Upper lobe of right lung (tissue), 1 donor: ENCODE data around the gene VSIG10. TPM values are rescaled to one million over a fixed set of nuclear protein-coding genes. Genes with fewer than 3 reads are reported as not detected.
A peak's percentile ranks its signal among the peaks of the same experiment; 100 is the strongest.

ENCODE experiments used
- ATAC-seq: fragments of 200-7000 bp; cut with Tn5 transposase; one replicate; pipeline ENCODE4 v1.9.1; 2020; ENCODE audit warnings: mild to moderate bottlenecking, moderate library complexity
- DNase-seq: peaks from one replicate; pipeline ENCODE4 v3.0.0-alpha.2; 2020
- H3K27ac ChIP-seq: fragments of 200-600 bp; one replicate; pipeline ENCODE4 v1.8.0; 2022
- H3K27me3 ChIP-seq: fragments of 200-600 bp; one replicate; pipeline ENCODE4 v1.8.0; 2022; ENCODE audit warnings: mild to moderate bottlenecking
- H3K36me3 ChIP-seq: fragments of 200-600 bp; one replicate; pipeline ENCODE4 v1.8.0; 2022
- H3K4me1 ChIP-seq: fragments of 200-600 bp; one replicate; pipeline ENCODE4 v1.8.0; 2022
- H3K4me3 ChIP-seq: fragments of 200-600 bp; one replicate; pipeline ENCODE4 v1.8.0; 2022; ENCODE audit warnings: mild to moderate bottlenecking
- H3K9me3 ChIP-seq: fragments of 200-600 bp; one replicate; pipeline ENCODE4 v1.8.0; 2022
- intact Hi-C: fragments of 100-400 bp; cut with DNase I; formaldehyde crosslinking; loops from one replicate; pipeline ENCODE4 v1.11.0; 2022
- total RNA-seq: library from RNA; stranded (reverse); fragmentation: NEBNext Ultra II Directional; extraction: Animal tissue kit (Norgen Biotek cat#: 25700); gene quantifications from one replicate; pipeline ENCODE4 v1.2.1, GENCODE V29; 2021
- TF ChIP-seq, protein P1 (sequence below): fragments of 200-600 bp; IDR thresholded peaks from one replicate; pipeline ENCODE4 v1.8.0; 2022; ENCODE audit warnings: antibody characterized with exemption
- donor health status: DM: no; HTN: yes; CAD: no; lungs with severe emphysema.

The VSIG10 gene
- total RNA-seq, 1 donor from 2014 or later, result 52.4 TPM

DNA sequence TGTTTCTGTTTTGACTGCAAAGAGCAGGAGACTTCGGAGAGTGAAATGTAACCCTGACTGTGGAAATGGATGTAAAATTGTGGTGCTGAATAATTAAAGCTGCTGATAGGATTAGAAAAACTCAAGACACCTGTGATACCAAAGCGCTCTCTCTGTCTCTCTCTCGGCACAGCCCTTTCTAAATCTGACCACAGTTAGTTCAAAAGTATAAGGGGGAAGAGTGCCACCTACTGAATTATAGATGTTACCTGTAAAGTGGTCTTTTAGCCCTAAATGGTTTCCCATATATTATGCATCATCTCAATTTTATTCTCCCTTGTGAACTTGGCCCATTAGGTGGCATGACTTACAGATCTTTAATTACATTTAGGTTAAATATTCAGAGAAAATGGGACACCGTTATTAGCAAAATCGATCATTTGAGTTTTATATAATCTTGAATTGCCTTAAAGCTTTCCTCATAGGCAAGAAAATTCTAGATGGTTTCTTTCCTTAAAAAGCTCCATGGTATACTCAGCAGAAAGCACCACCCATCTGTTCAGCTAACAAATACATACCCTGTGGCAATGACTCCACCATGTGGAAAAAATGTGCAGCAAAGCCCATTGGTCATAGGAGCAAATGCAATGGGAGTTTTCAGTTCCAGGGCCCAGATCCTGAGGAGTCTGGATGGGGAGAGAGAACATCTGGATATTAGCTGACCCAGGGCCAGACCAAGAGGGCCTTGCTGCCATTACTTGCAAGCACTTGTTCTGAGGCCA, 69.2 kb downstream of the VSIG10 start:
- DNase-seq (no peak), ATAC-seq (peak; percentile 60)
- Histone ChIP-seq H3K27ac (no peak overlapping the region), H3K4me1 (peaks cover 8% of the 10 kb centered on the region), H3K9me3 (no peaks in the 10 kb centered on the region), H3K36me3 (peaks cover 100% of the 10 kb centered on the region), H3K4me3 (no peak overlapping the region), H3K27me3 (no peaks in the 10 kb centered on the region)
- intact Hi-C loops, result no loop called here
- TF ChIP-seq, protein P1, sequence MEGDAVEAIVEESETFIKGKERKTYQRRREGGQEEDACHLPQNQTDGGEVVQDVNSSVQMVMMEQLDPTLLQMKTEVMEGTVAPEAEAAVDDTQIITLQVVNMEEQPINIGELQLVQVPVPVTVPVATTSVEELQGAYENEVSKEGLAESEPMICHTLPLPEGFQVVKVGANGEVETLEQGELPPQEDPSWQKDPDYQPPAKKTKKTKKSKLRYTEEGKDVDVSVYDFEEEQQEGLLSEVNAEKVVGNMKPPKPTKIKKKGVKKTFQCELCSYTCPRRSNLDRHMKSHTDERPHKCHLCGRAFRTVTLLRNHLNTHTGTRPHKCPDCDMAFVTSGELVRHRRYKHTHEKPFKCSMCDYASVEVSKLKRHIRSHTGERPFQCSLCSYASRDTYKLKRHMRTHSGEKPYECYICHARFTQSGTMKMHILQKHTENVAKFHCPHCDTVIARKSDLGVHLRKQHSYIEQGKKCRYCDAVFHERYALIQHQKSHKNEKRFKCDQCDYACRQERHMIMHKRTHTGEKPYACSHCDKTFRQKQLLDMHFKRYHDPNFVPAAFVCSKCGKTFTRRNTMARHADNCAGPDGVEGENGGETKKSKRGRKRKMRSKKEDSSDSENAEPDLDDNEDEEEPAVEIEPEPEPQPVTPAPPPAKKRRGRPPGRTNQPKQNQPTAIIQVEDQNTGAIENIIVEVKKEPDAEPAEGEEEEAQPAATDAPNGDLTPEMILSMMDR, result peak; percentile 26

DNA sequence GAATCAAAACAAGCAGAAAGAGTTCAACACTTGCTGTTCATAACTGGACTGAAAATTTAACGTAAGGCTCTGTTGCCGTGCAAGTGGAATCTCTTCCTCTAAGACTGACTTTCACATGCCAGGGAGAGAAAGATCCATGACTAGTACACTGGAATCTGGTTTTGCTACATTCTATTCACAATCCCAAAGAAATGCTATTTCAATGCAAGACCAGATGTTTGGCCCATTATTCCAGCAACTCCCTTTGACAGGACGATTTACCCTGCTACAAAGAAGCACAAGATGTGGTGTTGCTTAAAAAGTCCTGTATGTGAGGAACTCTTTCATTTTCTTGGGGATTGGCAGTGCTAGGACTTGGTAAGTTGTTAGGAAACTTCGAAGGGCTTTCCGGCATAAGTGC, 69.9 kb downstream of the VSIG10 start:
- H3K4me3 ChIP-seq, result no peak overlapping the region
- H3K27ac ChIP-seq, result no peak overlapping the region
- TF ChIP-seq, protein P1, result no peak
- ATAC-seq (no peak), DNase-seq (no peak)
- H3K9me3 ChIP-seq, result no peaks in the 10 kb centered on the region
- H3K36me3 ChIP-seq, result peaks cover 98% of the 10 kb centered on the region
- H3K27me3 ChIP-seq, result no peaks in the 10 kb centered on the region
- intact Hi-C loops, result no loop called here
- H3K4me1 ChIP-seq, result peaks cover 8% of the 10 kb centered on the region

DNA sequence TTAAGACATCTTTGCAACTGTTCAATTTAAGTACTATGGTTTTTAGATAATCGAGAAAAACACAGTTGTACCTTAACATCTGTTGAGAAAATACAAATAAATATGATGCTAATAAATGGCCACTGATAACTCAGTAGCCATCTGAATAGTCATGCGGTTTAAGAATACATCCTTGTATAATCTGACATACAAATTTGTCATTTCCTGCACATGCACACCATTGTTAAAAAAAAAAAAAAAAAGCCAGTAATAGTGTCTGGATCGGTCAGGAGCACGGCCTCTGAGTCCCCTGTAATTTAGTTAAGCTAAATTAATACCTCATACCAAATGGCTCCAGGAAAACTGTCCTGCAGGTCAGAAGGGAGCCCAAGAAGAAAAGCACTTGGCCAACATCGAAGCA, 70.5 kb downstream of the VSIG10 start:
- Histone ChIP-seq H3K36me3 (peaks cover 97% of the 10 kb centered on the region), H3K4me3 (no peak overlapping the region), H3K9me3 (no peaks in the 10 kb centered on the region), H3K27ac (no peak overlapping the region), H3K4me1 (peaks cover 8% of the 10 kb centered on the region), H3K27me3 (no peaks in the 10 kb centered on the region)
- DNase-seq (no peak), ATAC-seq (no peak)
- TF ChIP-seq, protein P1, result no peak
- intact Hi-C loops, result no loop called here

DNA sequence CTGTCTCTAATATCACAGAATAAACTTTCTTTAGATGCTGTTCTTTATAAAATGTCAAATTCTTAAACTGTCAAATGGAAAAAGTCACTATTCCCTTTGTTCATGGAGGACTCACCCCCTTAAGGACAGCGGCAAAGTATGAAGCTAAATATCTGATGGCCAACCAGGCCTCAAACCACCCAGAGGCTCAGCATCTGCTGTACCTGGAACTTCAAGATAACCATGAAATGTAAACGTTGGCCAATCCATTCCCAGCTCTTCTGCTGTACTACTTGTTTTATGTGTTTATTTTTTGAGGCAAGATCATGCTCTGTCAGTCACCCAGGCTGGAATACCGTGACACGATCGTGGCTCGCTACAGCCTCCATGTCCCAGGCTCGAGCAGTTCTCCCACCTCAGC, 71.6 kb downstream of the VSIG10 start:
- Histone ChIP-seq H3K27me3 (no peaks in the 10 kb centered on the region), H3K9me3 (no peaks in the 10 kb centered on the region), H3K27ac (no peak overlapping the region), H3K4me3 (no peak overlapping the region), H3K36me3 (peaks cover 96% of the 10 kb centered on the region), H3K4me1 (peaks cover 8% of the 10 kb centered on the region)
- intact Hi-C loops, result no loop called here
- DNase-seq, result no peak
- ATAC-seq, result no peak
- TF ChIP-seq, protein P1, result no peak

DNA sequence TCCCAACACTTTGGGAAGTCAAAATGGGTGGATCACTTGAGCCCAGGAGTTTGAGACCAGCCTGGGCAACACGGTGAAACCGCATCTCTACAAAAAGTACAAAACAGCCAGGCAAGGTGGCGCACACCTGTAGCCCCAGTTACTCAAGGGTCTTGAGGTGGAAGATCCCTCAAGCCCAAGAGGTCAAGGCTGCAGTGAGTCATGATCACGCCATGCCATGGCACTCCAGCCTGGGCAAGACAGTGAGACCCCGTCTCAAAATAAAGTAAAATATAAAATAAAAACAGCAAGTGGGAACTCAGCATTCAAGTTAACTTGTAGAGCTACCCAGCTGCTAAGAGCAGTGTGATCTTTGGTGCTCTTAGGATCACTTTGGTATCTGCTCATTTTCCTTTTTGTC, 74.6 kb downstream of the VSIG10 start:
- intact Hi-C loops, result no loop called here
- TF ChIP-seq, protein P1, result no peak
- no peak overlapping the region for H3K4me3 ChIP-seq
- peaks cover 92% of the 10 kb centered on the region for H3K36me3 ChIP-seq
- no peaks in the 10 kb centered on the region for H3K4me1 ChIP-seq
- DNase-seq (no peak), ATAC-seq (no peak)
- no peaks in the 10 kb centered on the region for H3K9me3 ChIP-seq
- no peak overlapping the region for H3K27ac ChIP-seq
- H3K27me3 ChIP-seq, result no peaks in the 10 kb centered on the region

DNA sequence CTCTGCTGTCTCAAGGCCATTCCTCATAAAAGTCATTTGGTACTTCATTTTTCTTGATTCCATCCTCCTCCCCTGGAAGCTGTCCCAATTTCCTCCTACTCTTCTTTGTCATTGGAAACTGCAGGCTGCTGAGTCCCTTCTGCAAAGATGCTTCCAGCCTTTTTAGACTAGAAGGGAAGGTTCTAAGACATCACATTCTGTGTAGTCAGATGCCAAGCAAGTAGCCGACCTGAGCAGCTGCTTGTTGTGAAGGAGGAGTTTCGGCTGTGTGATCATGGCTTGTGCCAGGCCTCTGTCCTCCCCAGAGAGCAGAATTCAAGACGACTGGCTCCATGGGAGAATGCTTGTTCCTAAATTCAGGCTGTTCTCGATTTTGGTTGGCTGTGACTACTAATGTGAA, 78.6 kb downstream of the VSIG10 start:
- Histone ChIP-seq H3K27me3 (no peaks in the 10 kb centered on the region), H3K4me1 (no peaks in the 10 kb centered on the region), H3K27ac (no peak overlapping the region), H3K9me3 (no peaks in the 10 kb centered on the region), H3K36me3 (peaks cover 67% of the 10 kb centered on the region), H3K4me3 (no peak overlapping the region)
- TF ChIP-seq, protein P1, result no peak
- ATAC-seq (no peak), DNase-seq (no peak)
- intact Hi-C loops, result no loop called here
